A549 (cell line): ENCODE measurements around the gene MAPK9.

ENCODE experiments used
- CHD2 ChIP-seq: fragments of 150-350 bp; IDR thresholded peaks from 2 replicates; pipeline ENCODE4 v1.6.1; 2014; ENCODE audit warnings: low read length; ENCODE audit not compliant: partially characterized antibody
- CHD4 ChIP-seq: fragments of 200-600 bp; sonication (generic); IDR thresholded peaks from 2 replicates; pipeline ENCODE4 v1.6.1; 2016; ENCODE audit warnings: antibody characterized with exemption, mild to moderate bottlenecking, borderline replicate concordance
- CTCF ChIP-seq: fragments of >200 bp; sonication (Bioruptor Twin); formaldehyde crosslinking; IDR thresholded peaks from 3 replicates; pipeline ENCODE4 v1.5.1; 2016
- GATA3 ChIP-seq: IDR thresholded peaks from 2 replicates; pipeline ENCODE4 v1.6.1; 2012; ENCODE audit warnings: borderline replicate concordance
- JUN ChIP-seq, 2 experiments: fragments of >200 bp; sonication (Bioruptor Twin); formaldehyde crosslinking; IDR thresholded peaks; 2 replicates in 1 of 2; 3 replicates in 1 of 2; pipeline ENCODE4 v1.6.1; 2016 to 2017
- KDM5A ChIP-seq: fragments of 200-600 bp; sonication (generic); IDR thresholded peaks from 2 replicates; pipeline ENCODE4 v1.6.1; 2016; ENCODE audit warnings: antibody characterized with exemption, mild to moderate bottlenecking
- RAD21 ChIP-seq, 2 experiments: fragments of >200 bp in 1 of 2; sonication (Bioruptor Twin) in 1 of 2; formaldehyde crosslinking in 1 of 2; IDR thresholded peaks in 1 of 2; conservative IDR thresholded peaks in 1 of 2; 2 replicates in 1 of 2; 3 replicates in 1 of 2; pipeline ENCODE4 v1.6.1; 2012 to 2018; ENCODE audit warnings: inconsistent platforms in 1 of 2
- REST ChIP-seq: fragments of 200-600 bp; sonication (generic); IDR thresholded peaks from 2 replicates; pipeline ENCODE4 v1.6.1; 2016; ENCODE audit warnings: antibody characterized with exemption, mild to moderate bottlenecking, moderate library complexity
- SMC3 ChIP-seq: fragments of >200 bp; sonication (Bioruptor Twin); formaldehyde crosslinking; IDR thresholded peaks from 3 replicates; pipeline ENCODE4 v1.6.1; 2018; ENCODE audit warnings: inconsistent platforms
- USF2 ChIP-seq: fragments of 450-650 bp; IDR thresholded peaks from 2 replicates; pipeline ENCODE4 v1.6.1; 2014; ENCODE audit warnings: antibody characterized with exemption

- TF ChIP-seq SMC3 (no peak), CHD2 (no peak), USF2 (no peak), CTCF (no peak), CHD4 (no peak), RAD21 (conservative IDR thresholded peaks at IDR 0.05 in 1 of 2, IDR thresholded peaks at IDR 0.05 in 1 of 2) (no peak), GATA3 (no peak), REST (no peak), KDM5A (no peak), JUN (IDR thresholded peaks at IDR 0.05) (no peak)
These were observed 74.1 kb downstream of the MAPK9 start for GRCh38 chr5:180217797-180218196.
